Natural killer cell (primary cell): Measurements from ENCODE around the gene CDH12. TPM values are rescaled to one million over a fixed set of nuclear protein-coding genes. Genes with fewer than 3 reads are reported as not detected.

Experiments
- ATAC-seq, 3 donors: fragments of 150-1000 bp in 2 of 3; fragments of 200-7000 bp in 1 of 3; cut with Tn5 transposase; 1 replicate in 1 of 3; 2 replicates in 2 of 3; pipeline ENCODE4 v1.10.0; 2021; ENCODE audit warnings: mild to moderate bottlenecking in 2 of 3, moderate library complexity in 2 of 3
- DNase-seq, 2 donors: peaks; one replicate each; pipeline versions ENCODE4 v3.0.0 to v3.0.0-alpha.2; 2013 to 2021; ENCODE audit warnings: mixed read lengths in 1 of 2
- H3K27ac ChIP-seq: one replicate; pipeline ENCODE4 v1.5.1; 2013; ENCODE audit warnings: mild to moderate bottlenecking, low read length
- H3K27me3 ChIP-seq: one replicate; pipeline ENCODE4 v1.6.1; 2013; ENCODE audit warnings: low read length; ENCODE audit not compliant: control insufficient read depth, insufficient read depth
- H3K36me3 ChIP-seq: one replicate; pipeline ENCODE4 v1.6.1; 2013; ENCODE audit warnings: low read length; ENCODE audit not compliant: control insufficient read depth, insufficient read depth
- H3K4me1 ChIP-seq: one replicate; pipeline ENCODE4 v1.6.1; 2013; ENCODE audit warnings: low read length; ENCODE audit not compliant: control insufficient read depth, insufficient read depth
- H3K4me3 ChIP-seq: one replicate; pipeline ENCODE4 v1.5.1; 2013; ENCODE audit warnings: low read length
- H3K9me3 ChIP-seq: one replicate; pipeline ENCODE4 v1.6.1; 2013; ENCODE audit warnings: low read length; ENCODE audit not compliant: control insufficient read depth, insufficient read depth
- H3K27ac Mint-ChIP-seq, 2 donors: one replicate each; pipeline ENCODE4 v1.8.0; 2022; ENCODE audit warnings: mild to moderate bottlenecking in 2 of 2, mixed read lengths in 2 of 2, moderate library complexity in 1 of 2
- H3K27me3 Mint-ChIP-seq, 2 donors: one replicate each; pipeline ENCODE4 v1.8.0; 2022; ENCODE audit warnings: low read depth in 2 of 2, mixed read lengths in 2 of 2
- H3K36me3 Mint-ChIP-seq: one replicate; pipeline ENCODE4 v1.8.0; 2022; ENCODE audit warnings: mixed read lengths
- H3K4me1 Mint-ChIP-seq, 2 donors: one replicate each; pipeline ENCODE4 v1.8.0; 2022; ENCODE audit warnings: mixed read lengths in 2 of 2
- H3K4me3 Mint-ChIP-seq: one replicate; pipeline ENCODE4 v1.8.0; 2022; ENCODE audit warnings: mild to moderate bottlenecking, moderate library complexity, mixed read lengths
- H3K9me3 Mint-ChIP-seq, 2 donors: one replicate each; pipeline ENCODE4 v1.8.0; 2022; ENCODE audit warnings: mixed read lengths in 2 of 2
- WGBS: methylation state at CpG from one replicate; pipeline ENCODE4 v1.1.7; 2013; ENCODE audit warnings: missing lambda C conversion rate; ENCODE audit not compliant: insufficient coverage; 5-methylcytosine and 5-hydroxymethylcytosine counted together
- intact Hi-C: fragments of 100-400 bp; cut with micrococcal nuclease; formaldehyde crosslinking; loops from one replicate; pipeline ENCODE4 v1.14.2; 2022
- total RNA-seq, 4 donors: library from RNA; stranded (reverse); fragments of 120-200 nt in 1 of 4; gene quantifications; one replicate each; pipeline versions ENCODE4 v1.2.3 to v1.2.4, GENCODE V29; 2013 to 2022
- TF ChIP-seq, protein P1 (sequence below): fragments of 200-600 bp; IDR thresholded peaks from one replicate; pipeline ENCODE4 v1.8.0; 2022; ENCODE audit warnings: antibody characterized with exemption

The CDH12 gene
- total RNA-seq, 3 donors from 2014 or later (not counting 1 experiment from before 2014, with no cell fraction given) = not detected

DNA sequence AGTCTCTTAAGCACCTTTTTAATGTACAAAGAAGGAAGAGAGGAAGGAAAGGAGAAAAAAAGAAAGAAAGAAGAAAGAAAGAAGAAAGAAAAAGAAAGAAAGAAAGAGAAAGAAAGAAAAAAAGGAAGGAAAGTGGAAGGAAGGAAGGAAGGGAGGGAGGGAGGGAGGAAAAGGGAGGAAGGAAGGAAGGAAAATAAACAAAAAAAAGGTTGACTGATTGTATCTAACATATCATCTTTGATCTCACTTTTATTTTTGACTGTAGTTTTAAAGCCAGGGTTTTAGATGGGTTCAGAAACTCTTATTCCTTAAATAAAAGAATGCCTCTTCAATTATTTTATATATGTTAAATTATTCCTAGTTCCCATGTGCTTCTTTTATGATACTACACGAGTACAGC lies 794.5 kb downstream of the CDH12 start:
- Histone ChIP-seq H3K27ac (no peak overlapping the region), H3K4me1 (no peaks in the 10 kb centered on the region), H3K9me3 (no peaks in the 10 kb centered on the region), H3K36me3 (no peaks in the 10 kb centered on the region), H3K27me3 (no peaks in the 10 kb centered on the region), H3K4me3 (no peak overlapping the region)
- no peaks in the 10 kb centered on the region for H3K36me3 Mint-ChIP-seq
- intact Hi-C loops = no loop called here
- no peaks in the 10 kb centered on the region for H3K27me3 Mint-ChIP-seq
- TF ChIP-seq, protein P1, sequence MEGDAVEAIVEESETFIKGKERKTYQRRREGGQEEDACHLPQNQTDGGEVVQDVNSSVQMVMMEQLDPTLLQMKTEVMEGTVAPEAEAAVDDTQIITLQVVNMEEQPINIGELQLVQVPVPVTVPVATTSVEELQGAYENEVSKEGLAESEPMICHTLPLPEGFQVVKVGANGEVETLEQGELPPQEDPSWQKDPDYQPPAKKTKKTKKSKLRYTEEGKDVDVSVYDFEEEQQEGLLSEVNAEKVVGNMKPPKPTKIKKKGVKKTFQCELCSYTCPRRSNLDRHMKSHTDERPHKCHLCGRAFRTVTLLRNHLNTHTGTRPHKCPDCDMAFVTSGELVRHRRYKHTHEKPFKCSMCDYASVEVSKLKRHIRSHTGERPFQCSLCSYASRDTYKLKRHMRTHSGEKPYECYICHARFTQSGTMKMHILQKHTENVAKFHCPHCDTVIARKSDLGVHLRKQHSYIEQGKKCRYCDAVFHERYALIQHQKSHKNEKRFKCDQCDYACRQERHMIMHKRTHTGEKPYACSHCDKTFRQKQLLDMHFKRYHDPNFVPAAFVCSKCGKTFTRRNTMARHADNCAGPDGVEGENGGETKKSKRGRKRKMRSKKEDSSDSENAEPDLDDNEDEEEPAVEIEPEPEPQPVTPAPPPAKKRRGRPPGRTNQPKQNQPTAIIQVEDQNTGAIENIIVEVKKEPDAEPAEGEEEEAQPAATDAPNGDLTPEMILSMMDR = no peak
- H3K27ac Mint-ChIP-seq = no peak overlapping the region
- DNase-seq (no peak), ATAC-seq (no peak)
- no peaks in the 10 kb centered on the region for H3K4me1 Mint-ChIP-seq
- 60% methylated on average over 1 of the region's 1 CpG for WGBS
- H3K9me3 Mint-ChIP-seq = peaks cover 9 to 17% of the 10 kb centered on the region in 2 donors
- H3K4me3 Mint-ChIP-seq = no peak overlapping the region

- H3K9me3 ChIP-seq = no peaks in the 10 kb centered on the region
- peaks cover 9 to 10% of the 10 kb centered on the region in 2 donors for H3K9me3 Mint-ChIP-seq
- DNase-seq (no peak), ATAC-seq (no peak)
- no peak overlapping the region for H3K4me3 Mint-ChIP-seq
- no peaks in the 10 kb centered on the region for H3K36me3 ChIP-seq
- H3K4me1 Mint-ChIP-seq = no peaks in the 10 kb centered on the region
- H3K27me3 Mint-ChIP-seq = no peaks in the 10 kb centered on the region
- H3K27me3 ChIP-seq = no peaks in the 10 kb centered on the region
- TF ChIP-seq, protein P1 = no peak
- H3K27ac Mint-ChIP-seq = no peak overlapping the region
- no peaks in the 10 kb centered on the region for H3K4me1 ChIP-seq
- no peak overlapping the region for H3K4me3 ChIP-seq
- no peak overlapping the region for H3K27ac ChIP-seq
- H3K36me3 Mint-ChIP-seq = no peaks in the 10 kb centered on the region
- intact Hi-C loops = no loop called here
These were observed 796.1 kb downstream of the CDH12 start for GRCh38 chr5:22057012-22057411.

DNA sequence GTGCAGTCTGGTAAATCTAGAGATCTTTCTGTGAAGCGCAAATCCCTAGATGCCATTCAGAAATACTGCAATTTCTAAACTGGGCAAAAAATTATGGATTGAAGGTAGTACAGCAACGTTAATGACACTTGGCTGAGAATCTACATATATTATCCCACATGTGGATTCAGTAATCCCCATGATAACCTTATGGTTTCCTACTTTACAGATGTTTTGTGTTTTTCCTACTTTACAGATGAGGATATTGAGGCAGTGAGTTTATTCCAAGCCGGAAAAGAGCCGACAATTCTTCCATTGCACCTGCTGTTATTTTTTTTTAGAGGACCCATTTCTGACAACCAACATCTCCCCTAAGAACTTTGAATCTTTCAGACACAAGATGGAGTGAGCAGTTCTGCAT lies 796.5 kb downstream of the CDH12 start:
- H3K4me1 ChIP-seq = no peaks in the 10 kb centered on the region

DNA sequence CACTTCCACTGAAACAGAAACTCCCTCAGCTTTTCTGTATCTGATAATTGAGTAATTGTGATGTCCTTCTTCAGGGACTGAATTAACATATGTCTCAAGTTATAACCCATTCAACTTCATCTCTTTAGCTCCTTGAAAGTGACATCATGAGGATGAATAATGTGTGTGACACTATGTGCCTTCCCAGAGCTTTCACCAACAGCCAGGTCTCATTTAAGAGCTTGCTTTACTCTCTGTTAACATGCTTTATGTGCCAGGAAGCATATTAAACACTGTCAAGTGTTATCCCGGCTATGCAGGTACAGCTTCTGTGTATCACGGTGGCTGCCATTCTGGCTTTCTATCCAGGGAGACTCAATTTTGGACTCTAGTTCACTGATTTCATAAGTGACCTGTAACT lies 799.9 kb downstream of the CDH12 start:
- ATAC-seq = no peak
- H3K36me3 Mint-ChIP-seq = peaks cover 2% of the 10 kb centered on the region
- H3K4me1 Mint-ChIP-seq = no peaks in the 10 kb centered on the region

More for the DNA sequence above, 796.5 kb downstream of the CDH12 start:
- Histone ChIP-seq H3K9me3 (no peaks in the 10 kb centered on the region), H3K36me3 (no peaks in the 10 kb centered on the region), H3K27me3 (no peaks in the 10 kb centered on the region), H3K4me3 (no peak overlapping the region), H3K27ac (no peak overlapping the region)
- Mint-ChIP-seq H3K27ac (no peak overlapping the region), H3K27me3 (no peaks in the 10 kb centered on the region), H3K9me3 (peaks cover 6 to 7% of the 10 kb centered on the region in 2 donors), H3K4me1 (no peaks in the 10 kb centered on the region), H3K4me3 (no peak overlapping the region), H3K36me3 (no peaks in the 10 kb centered on the region)
- 93% methylated on average over 4 of the region's 4 CpGs for WGBS
- TF ChIP-seq, protein P1 = no peak
- DNase-seq (no peak), ATAC-seq (no peak)
- intact Hi-C loops = no loop called here

More for the DNA sequence above, 799.9 kb downstream of the CDH12 start:
- Histone ChIP-seq H3K27ac (no peak overlapping the region), H3K4me1 (no peaks in the 10 kb centered on the region), H3K36me3 (no peaks in the 10 kb centered on the region), H3K9me3 (no peaks in the 10 kb centered on the region), H3K27me3 (no peaks in the 10 kb centered on the region), H3K4me3 (no peak overlapping the region)
- Mint-ChIP-seq H3K4me3 (no peak overlapping the region), H3K9me3 (peaks cover 11 to 13% of the 10 kb centered on the region in 2 donors), H3K27ac (no peak overlapping the region), H3K27me3 (no peaks in the 10 kb centered on the region)
- DNase-seq = no peak
- TF ChIP-seq, protein P1 = no peak
- 88% methylated on average over 2 of the region's 2 CpGs for WGBS
- intact Hi-C loops = no loop called here
